ENCODE data around the gene ABCD3.

Gene ABCD3

GRCh38 chr1:94524531-94524930 is 106.3 kb downstream of the ABCD3 start:
- ChIA-PET POLR2A (no interaction called here), CTCF (interaction anchor here (0.7 to 2.1 kb wide), 3 partner anchors 92 to 282 kb away, joined by 3 to 8 read pairs (median 3); no protein-coding TSS in a partner anchor)
- no peak for DNase-seq (ENCODE audit: extremely low spot score)

GRCh38 chr1:94526152-94526980 is 108.2 kb downstream of the ABCD3 start:
- ChIA-PET CTCF (interaction anchor here (1.2 to 1.7 kb wide), 3 partner anchors 279 to 328 kb away, joined by 3 read pairs; no protein-coding TSS in a partner anchor), POLR2A (no interaction called here)
- no peak for DNase-seq (ENCODE audit: extremely low spot score)
- no peak for TF ChIP-seq CTCF (IDR thresholded peaks at IDR 0.05; ENCODE audit: control extremely low read depth, extremely low read depth, low read depth, missing control alignments)

More at GRCh38 chr1:94524531-94524930, 106.3 kb downstream of the ABCD3 start:
- no peak for TF ChIP-seq CTCF (IDR thresholded peaks at IDR 0.05; ENCODE audit: control extremely low read depth, extremely low read depth, low read depth, missing control alignments)

- ChIA-PET POLR2A (no interaction called here), CTCF (interaction anchor here (1.2 to 1.7 kb wide), 3 partner anchors 278 to 327 kb away, joined by 3 read pairs; no protein-coding TSS in a partner anchor)
- TF ChIP-seq CTCF (IDR thresholded peaks at IDR 0.05; ENCODE audit: control extremely low read depth, extremely low read depth, low read depth, missing control alignments): no peak
- DNase-seq (ENCODE audit: extremely low spot score): peak; percentile 1
Observed at GRCh38 chr1:94527447-94528031, 109.3 kb downstream of the ABCD3 start.

- ChIA-PET CTCF (interaction anchor here (1.0 to 1.6 kb wide), 4 partner anchors 42 to 317 kb away, joined by 3 to 6 read pairs (median 3); no protein-coding TSS in a partner anchor), POLR2A (no interaction called here)
- no peak for TF ChIP-seq CTCF (IDR thresholded peaks at IDR 0.05; ENCODE audit: control extremely low read depth, extremely low read depth, low read depth, missing control alignments)
- DNase-seq (ENCODE audit: extremely low spot score): no peak
Observed at GRCh38 chr1:94528299-94528698, 110.1 kb downstream of the ABCD3 start.

- no peak for TF ChIP-seq CTCF (IDR thresholded peaks at IDR 0.05; ENCODE audit: control extremely low read depth, extremely low read depth, low read depth, missing control alignments)
- ChIA-PET CTCF (interaction anchor here (0.8 to 1.6 kb wide), 4 partner anchors 13 to 277 kb away, joined by 3 to 6 read pairs (median 3); no protein-coding TSS in a partner anchor), POLR2A (no interaction called here)
- no peak for DNase-seq (ENCODE audit: extremely low spot score)
Observed at GRCh38 chr1:94528826-94529225, 110.6 kb downstream of the ABCD3 start.

GRCh38 chr1:94529416-94529815 is 111.2 kb downstream of the ABCD3 start:
- POLR2A ChIA-PET: no interaction called here
- no peak for DNase-seq (ENCODE audit: extremely low spot score)
- CTCF ChIA-PET: interaction anchor here (0.8 to 3.1 kb wide), 6 partner anchors 8 to 275 kb away, joined by 3 to 11 read pairs (median 3); no protein-coding TSS in a partner anchor
- TF ChIP-seq CTCF (IDR thresholded peaks at IDR 0.05; ENCODE audit: control extremely low read depth, extremely low read depth, low read depth, missing control alignments): no peak
